Spleen (tissue), 11 donors: ENCODE measurements around the gene KSR1. TPM values are rescaled to one million over a fixed set of nuclear protein-coding genes. Genes with fewer than 3 reads are reported as not detected.
A peak's percentile ranks its signal among the peaks of the same experiment; 100 is the strongest.

Source experiments
- DNase-seq: peaks from one replicate; pipeline ENCODE4 v3.0.0-alpha.2; 2020
- H3K27ac ChIP-seq, 8 donors: fragments of 200-600 bp; sonication (generic) in 7 of 8; 1 replicate in 4 of 8; 2 replicates in 4 of 8; pipeline versions ENCODE4 v1.5.0 to v1.8.0; 2016 to 2021; ENCODE audit warnings: inconsistent platforms in 4 of 8, mild to moderate bottlenecking in 4 of 8, moderate library complexity in 1 of 8
- H3K27me3 ChIP-seq, 7 donors: fragments of 200-600 bp; sonication (generic) in 6 of 7; replicated peaks in 1 of 7; 1 replicate in 4 of 7; 2 replicates in 3 of 7; pipeline versions ENCODE4 v1.5.0 to v1.8.0; 2016 to 2021; ENCODE audit warnings: inconsistent platforms in 3 of 7, mild to moderate bottlenecking in 1 of 7
- H3K36me3 ChIP-seq, 6 donors: fragments of 200-600 bp; sonication (generic) in 5 of 6; 1 replicate in 4 of 6; 2 replicates in 2 of 6; pipeline versions ENCODE4 v1.5.0 to v1.8.0; 2016 to 2021; ENCODE audit warnings: inconsistent platforms in 2 of 6
- H3K4me1 ChIP-seq, 6 donors: fragments of 200-600 bp; sonication (generic) in 5 of 6; 1 replicate in 3 of 6; 2 replicates in 3 of 6; pipeline versions ENCODE4 v1.5.0 to v1.8.0; 2016 to 2021; ENCODE audit warnings: inconsistent platforms in 3 of 6
- H3K4me3 ChIP-seq, 8 donors: fragments of 200-600 bp; sonication (generic) in 7 of 8; 1 replicate in 4 of 8; 2 replicates in 4 of 8; pipeline versions ENCODE4 v1.5.0 to v1.8.0; 2016 to 2021; ENCODE audit warnings: inconsistent platforms in 4 of 8, mild to moderate bottlenecking in 4 of 8, moderate library complexity in 2 of 8
- H3K9me3 ChIP-seq, 8 donors: fragments of 200-600 bp; sonication (generic) in 7 of 8; 1 replicate in 4 of 8; 2 replicates in 4 of 8; pipeline versions ENCODE4 v1.5.0 to v1.8.0; 2016 to 2021; ENCODE audit warnings: inconsistent platforms in 4 of 8
- CTCF ChIP-seq, 11 experiments: fragments of 200-600 bp in 7 of 11; fragments of 450-650 bp in 4 of 11; sonication (generic) in 4 of 11; IDR thresholded peaks in 8 of 11; conservative IDR thresholded peaks in 3 of 11; 1 replicate in 7 of 11; 2 replicates in 4 of 11; pipeline versions ENCODE4 v1.4.0 to v1.8.0; 2016 to 2021; ENCODE audit warnings: antibody characterized with exemption in 11 of 11, inconsistent platforms in 4 of 11, mild to moderate bottlenecking in 1 of 11
- POLR2A ChIP-seq, 3 donors: fragments of 450-650 bp; IDR thresholded peaks; one replicate each; pipeline ENCODE4 v1.5.1; 2017; ENCODE audit warnings: antibody characterized with exemption in 3 of 3, mild to moderate bottlenecking in 1 of 3
- POLR2AphosphoS5 ChIP-seq, 3 donors: sonication (generic); formaldehyde crosslinking; IDR thresholded peaks; one replicate each; pipeline ENCODE4 v1.5.1; 2017; ENCODE audit warnings: antibody characterized with exemption in 3 of 3
- WGBS, 5 donors: extraction: QIAGEN DNeasy Blood & Tissue Kit in 3 of 5; methylation state at CpG; one replicate each; pipeline versions ENCODE4 v1.1.5 to v1.1.7; 2013 to 2018; 5-methylcytosine and 5-hydroxymethylcytosine counted together
- intact Hi-C: fragments of 100-400 bp; cut with DNase I; formaldehyde crosslinking; loops from one replicate; pipeline ENCODE4 v1.15.0; 2023; ENCODE audit warnings: low total_unique reads
- polyA plus RNA-seq, 3 donors: library from polyadenylated mRNA; stranded (reverse); fragments of 200-250 nt; gene quantifications; one replicate each; pipeline ENCODE4 v1.2.1, GENCODE V29; 2013
- total RNA-seq, 7 donors: library from RNA; depleted of rRNA in 3 of 7; stranded (reverse); fragments of >200 nt in 3 of 7; fragmentation: NEBNext Ultra II Directional in 4 of 7; extraction: Animal tissue kit (Norgen Biotek cat#: 25700) in 4 of 7; gene quantifications; one replicate each; pipeline versions ENCODE4 v1.1.0 to v1.2.1, GENCODE V29; 2016 to 2021
- donor health status: healthy with polysubstance abuse.
- donor health status: DM: no; HTN: no; CAD: no; lungs with moderate emphysema.
- donor health status: DM: no; HTN: no; CAD: no.
- donor health status: Bipolar disorder and iron deficiency.
- donor health status: healthy.
- donor health status: DM: no; HTN: no; CAD: no.
- donor health status: DM: yes; HTN: yes; CAD: no.

The KSR1 gene
- total and polyA plus RNA-seq, 10 donors: 6.4 to 100 (median 46.0) TPM

GRCh38 chr17:27565874-27566670, 109.8 kb downstream of the KSR1 start:
- Histone ChIP-seq H3K36me3 (peaks cover 0 to 11% (median 0%) of the 10 kb centered on the region in 6 donors), H3K9me3 (no peaks in the 10 kb centered on the region), H3K27ac (peak overlapping the region in 7 of 8 donors; percentile 9 to 76 (median 61)), H3K4me3 (no peak overlapping the region), H3K4me1 (peaks cover 19 to 99% (median 72%) of the 10 kb centered on the region in 6 donors), H3K27me3 (no peaks in the 10 kb centered on the region)
- intact Hi-C loops: no loop called here
- 72 to 87% (median 77%) methylated on average over 11 of the region's 11 CpGs for WGBS, 5 donors
- no peak for TF ChIP-seq POLR2A (IDR thresholded peaks at IDR 0.05)
- no peak for TF ChIP-seq POLR2AphosphoS5 (IDR thresholded peaks at IDR 0.05)
- no peak for TF ChIP-seq CTCF (IDR thresholded peaks at IDR 0.05 in 8 of 11, conservative IDR thresholded peaks at IDR 0.05 in 3 of 11)
- DNase-seq: peak; percentile 53

GRCh38 chr17:27566671-27567562, 110.7 kb downstream of the KSR1 start:
- H3K27me3 ChIP-seq: no peaks in the 10 kb centered on the region
- H3K4me3 ChIP-seq: no peak overlapping the region
- H3K36me3 ChIP-seq: peaks cover 0 to 11% (median 0%) of the 10 kb centered on the region in 6 donors
- DNase-seq: peak; percentile 32
- 78 to 87% (median 80%) methylated on average over 11 to 14 of the region's 14 CpGs for WGBS, 5 donors
- H3K4me1 ChIP-seq: peaks cover 19 to 98% (median 72%) of the 10 kb centered on the region in 6 donors
- TF ChIP-seq POLR2A (IDR thresholded peaks at IDR 0.05): no peak
- TF ChIP-seq POLR2AphosphoS5 (IDR thresholded peaks at IDR 0.05): no peak
- TF ChIP-seq CTCF (IDR thresholded peaks at IDR 0.05 in 8 of 11, conservative IDR thresholded peaks at IDR 0.05 in 3 of 11): no peak
- no peaks in the 10 kb centered on the region for H3K9me3 ChIP-seq
- peak overlapping the region in 7 of 8 donors; percentile 6 to 76 (median 61) for H3K27ac ChIP-seq
- intact Hi-C loops: no loop called here

- H3K27me3 ChIP-seq: no peaks in the 10 kb centered on the region
- DNase-seq: peak; percentile 36
- H3K36me3 ChIP-seq: peaks cover 0 to 11% (median 0%) of the 10 kb centered on the region in 6 donors
- H3K27ac ChIP-seq: peak overlapping the region in 5 of 8 donors; percentile 69 to 77 (median 73)
- 85 to 100% (median 93%) methylated on average over 5 of the region's 5 CpGs for WGBS, 5 donors
- no peaks in the 10 kb centered on the region for H3K9me3 ChIP-seq
- H3K4me1 ChIP-seq: peaks cover 19 to 97% (median 71%) of the 10 kb centered on the region in 6 donors
- intact Hi-C loops: no loop called here
- no peak overlapping the region for H3K4me3 ChIP-seq
- no peak for TF ChIP-seq POLR2AphosphoS5 (IDR thresholded peaks at IDR 0.05)
- TF ChIP-seq POLR2A (IDR thresholded peaks at IDR 0.05): no peak
- no peak for TF ChIP-seq CTCF (IDR thresholded peaks at IDR 0.05 in 8 of 11, conservative IDR thresholded peaks at IDR 0.05 in 3 of 11)
Observed at GRCh38 chr17:27567563-27567859, 111.3 kb downstream of the KSR1 start.
